CD4-positive, CD25-positive, alpha-beta regulatory T cell (primary cell): Measurements from ENCODE around the gene POLDIP3. TPM values are rescaled to one million over a fixed set of nuclear protein-coding genes. Genes with fewer than 3 reads are reported as not detected.
"Not testable (repeated sequence)": the region's sequence is repeated elsewhere in the genome, so short reads cannot be mapped to it uniquely, and the experiment has no call there.

Source experiments
- ATAC-seq, 2 donors: fragments of 150-1000 bp; cut with Tn5 transposase; one replicate each; pipeline ENCODE4 v1.10.0; 2021; ENCODE audit warnings: low read depth in 2 of 2, moderate number of reproducible peaks in 2 of 2, moderate library complexity in 1 of 2
- DNase-seq, 3 donors: peaks; one replicate each; pipeline versions ENCODE4 v3.0.0 to v3.0.0-alpha.2; 2012 to 2022; ENCODE audit warnings: mixed read lengths in 1 of 3
- H3K27ac ChIP-seq: one replicate; pipeline ENCODE4 v1.7.0; 2013; ENCODE audit warnings: mild to moderate bottlenecking, low read length; ENCODE audit not compliant: insufficient read depth, poor library complexity, severe bottlenecking
- H3K27me3 ChIP-seq: one replicate; pipeline ENCODE4 v1.7.0; 2013; ENCODE audit warnings: low read length; ENCODE audit not compliant: control insufficient read depth, insufficient read depth
- H3K36me3 ChIP-seq: one replicate; pipeline ENCODE4 v1.7.0; 2013; ENCODE audit warnings: mild to moderate bottlenecking, low read length, moderate library complexity; ENCODE audit not compliant: control insufficient read depth, insufficient read depth
- H3K4me1 ChIP-seq: 2 replicates; pipeline ENCODE4 v1.7.0; 2013; ENCODE audit warnings: mild to moderate bottlenecking, low read length; ENCODE audit not compliant: insufficient read depth, control insufficient read depth, poor library complexity, severe bottlenecking
- H3K4me3 ChIP-seq: one replicate; pipeline ENCODE4 v1.7.0; 2013; ENCODE audit warnings: low read depth, mild to moderate bottlenecking, low read length, moderate library complexity
- H3K9me3 ChIP-seq, 2 experiments: 1 replicate in 1 of 2; 2 replicates in 1 of 2; pipeline ENCODE4 v1.7.0; 2013; ENCODE audit warnings: low read length in 2 of 2, mild to moderate bottlenecking in 1 of 2, moderate library complexity in 1 of 2; ENCODE audit not compliant: control insufficient read depth in 2 of 2
- H3K27ac Mint-ChIP-seq, 3 donors: one replicate each; pipeline ENCODE4 v1.8.0; 2020 to 2022; ENCODE audit warnings: mild to moderate bottlenecking in 3 of 3, mixed read lengths in 3 of 3, moderate library complexity in 2 of 3
- H3K27me3 Mint-ChIP-seq: one replicate; pipeline ENCODE4 v1.8.0; 2022; ENCODE audit warnings: mild to moderate bottlenecking, mixed read lengths
- H3K36me3 Mint-ChIP-seq: one replicate; pipeline ENCODE4 v1.8.0; 2020; ENCODE audit warnings: mixed read lengths
- H3K4me1 Mint-ChIP-seq, 4 donors: one replicate each; pipeline ENCODE4 v1.8.0; 2020 to 2022; ENCODE audit warnings: mixed read lengths in 4 of 4, mild to moderate bottlenecking in 1 of 4
- H3K4me3 Mint-ChIP-seq, 4 donors: one replicate each; pipeline ENCODE4 v1.8.0; 2020 to 2022; ENCODE audit warnings: mild to moderate bottlenecking in 4 of 4, mixed read lengths in 4 of 4, moderate library complexity in 3 of 4
- H3K9me3 Mint-ChIP-seq, 7 donors: one replicate each; pipeline ENCODE4 v1.8.0; 2020 to 2022; ENCODE audit warnings: mixed read lengths in 7 of 7, mild to moderate bottlenecking in 3 of 7, moderate library complexity in 2 of 7
- polyA plus RNA-seq, 4 donors: library from polyadenylated mRNA; unstranded; fragments of 300-500 nt; fragmentation: Illumina TruSeq; gene quantifications; one replicate each; pipeline ENCODE4 v1.2.3, GENCODE V29; 2021
- total RNA-seq: library from RNA; stranded (reverse); gene quantifications from one replicate; pipeline ENCODE4 v1.2.3, GENCODE V29; 2022

The POLDIP3 gene
- total and polyA plus RNA-seq, 5 donors from 2014 or later: 63.7 to 81.0 (median 73.0) TPM

GRCh38 chr22:42611051-42611450 is 3.6 kb downstream of the POLDIP3 start:
- H3K27me3 Mint-ChIP-seq: peaks cover 4% of the 10 kb centered on the region
- peaks cover 7 to 79% (median 50%) of the 10 kb centered on the region in 4 donors for H3K4me1 Mint-ChIP-seq
- Histone ChIP-seq H3K4me3 (no peak overlapping the region), H3K36me3 (peaks cover 25% of the 10 kb centered on the region), H3K27me3 (no peaks in the 10 kb centered on the region), H3K27ac (no peak overlapping the region), H3K9me3 (no peaks in the 10 kb centered on the region), H3K4me1 (peaks cover 58% of the 10 kb centered on the region)
- H3K4me3 Mint-ChIP-seq: peak overlapping the region in 3 of 4 donors; percentile 28 to 50 (median 38)
- ATAC-seq (no peak), DNase-seq (no peak)
- H3K9me3 Mint-ChIP-seq: no peaks in the 10 kb centered on the region
- H3K27ac Mint-ChIP-seq: peak overlapping the region in 1 of 3 donors; percentile 29
- H3K36me3 Mint-ChIP-seq: peaks cover 11% of the 10 kb centered on the region

GRCh38 chr22:42610186-42610585 is 4.5 kb downstream of the POLDIP3 start:
- no peak for ATAC-seq
- Mint-ChIP-seq H3K27me3 (peaks cover 4% of the 10 kb centered on the region), H3K4me1 (peaks cover 6 to 79% (median 47%) of the 10 kb centered on the region in 4 donors)

GRCh38 chr22:42608823-42609361 is 5.8 kb downstream of the POLDIP3 start:
- H3K4me3 Mint-ChIP-seq: peak overlapping the region in 1 of 4 donors; percentile 57
- Histone ChIP-seq H3K4me1 (peaks cover 46% of the 10 kb centered on the region), H3K36me3 (peaks cover 32% of the 10 kb centered on the region), H3K4me3 (no peak overlapping the region), H3K9me3 (no peaks in the 10 kb centered on the region), H3K27me3 (no peaks in the 10 kb centered on the region), H3K27ac (no peak overlapping the region)
- ATAC-seq (no peak), DNase-seq (no peak)
- no peaks in the 10 kb centered on the region for H3K9me3 Mint-ChIP-seq
- peaks cover 2% of the 10 kb centered on the region for H3K27me3 Mint-ChIP-seq
- H3K36me3 Mint-ChIP-seq: peaks cover 11% of the 10 kb centered on the region
- no peak overlapping the region for H3K27ac Mint-ChIP-seq
- H3K4me1 Mint-ChIP-seq: peaks cover 0 to 82% (median 45%) of the 10 kb centered on the region in 4 donors

More at GRCh38 chr22:42610186-42610585, 4.5 kb downstream of the POLDIP3 start:
- no peaks in the 10 kb centered on the region for H3K27me3 ChIP-seq
- Mint-ChIP-seq H3K36me3 (peaks cover 11% of the 10 kb centered on the region), H3K27ac (peak overlapping the region in 2 of 3 donors; percentile 48 to 81), H3K4me3 (peak overlapping the region in 3 of 4 donors; percentile 46 to 78 (median 57)), H3K9me3 (no peaks in the 10 kb centered on the region)
- peaks cover 31% of the 10 kb centered on the region for H3K36me3 ChIP-seq
- H3K4me1 ChIP-seq: peaks cover 50% of the 10 kb centered on the region
- H3K27ac ChIP-seq: no peak overlapping the region
- DNase-seq: no peak
- no peaks in the 10 kb centered on the region for H3K9me3 ChIP-seq
- no peak overlapping the region for H3K4me3 ChIP-seq

GRCh38 chr22:42608136-42608822 is 6.4 kb downstream of the POLDIP3 start:
- Mint-ChIP-seq H3K36me3 (peaks cover 11% of the 10 kb centered on the region), H3K27ac (no peak overlapping the region), H3K4me1 (peaks cover 0 to 80% (median 43%) of the 10 kb centered on the region in 4 donors), H3K9me3 (no peaks in the 10 kb centered on the region), H3K27me3 (no peaks in the 10 kb centered on the region), H3K4me3 (peak overlapping the region in 2 of 4 donors; percentile 51 to 57)
- no peaks in the 10 kb centered on the region for H3K9me3 ChIP-seq
- no peak for DNase-seq
- no peaks in the 10 kb centered on the region for H3K27me3 ChIP-seq
- no peak for ATAC-seq
- H3K4me3 ChIP-seq: no peak overlapping the region
- peaks cover 36% of the 10 kb centered on the region for H3K36me3 ChIP-seq
- no peak overlapping the region for H3K27ac ChIP-seq
- H3K4me1 ChIP-seq: peaks cover 40% of the 10 kb centered on the region

GRCh38 chr22:42607641-42608040 is 7.0 kb downstream of the POLDIP3 start:
- H3K27me3 Mint-ChIP-seq, H3K36me3 Mint-ChIP-seq: not testable (repeated sequence)
- H3K36me3 ChIP-seq: peaks cover 40% of the 10 kb centered on the region

GRCh38 chr22:42604403-42604802 is 10.3 kb downstream of the POLDIP3 start:
- H3K27ac Mint-ChIP-seq: no peak overlapping the region
- no peak overlapping the region for H3K4me3 Mint-ChIP-seq
- no peaks in the 10 kb centered on the region for H3K27me3 Mint-ChIP-seq
- H3K4me1 Mint-ChIP-seq: peaks cover 0 to 57% (median 23%) of the 10 kb centered on the region in 4 donors
- H3K4me1 ChIP-seq: peaks cover 4% of the 10 kb centered on the region
- H3K27me3 ChIP-seq: no peaks in the 10 kb centered on the region
- no peak for DNase-seq
- no peak for ATAC-seq
- no peak overlapping the region for H3K4me3 ChIP-seq
- H3K9me3 ChIP-seq: no peaks in the 10 kb centered on the region
- peaks cover 21% of the 10 kb centered on the region for H3K36me3 Mint-ChIP-seq
- no peaks in the 10 kb centered on the region for H3K9me3 Mint-ChIP-seq
- H3K27ac ChIP-seq: no peak overlapping the region
- H3K36me3 ChIP-seq: peaks cover 55% of the 10 kb centered on the region

More at GRCh38 chr22:42607641-42608040, 7.0 kb downstream of the POLDIP3 start:
- H3K27me3 ChIP-seq, H3K9me3 Mint-ChIP-seq, H3K27ac Mint-ChIP-seq, H3K27ac ChIP-seq, DNase-seq, H3K4me3 Mint-ChIP-seq, ATAC-seq, H3K9me3 ChIP-seq, H3K4me3 ChIP-seq: not testable (repeated sequence)
- peaks cover 0 to 80% (median 39%) of the 10 kb centered on the region in 4 donors for H3K4me1 Mint-ChIP-seq
- peaks cover 34% of the 10 kb centered on the region for H3K4me1 ChIP-seq

GRCh38 chr22:42603427-42603826 is 11.3 kb downstream of the POLDIP3 start:
- ATAC-seq (no peak), DNase-seq (no peak)
- H3K4me3 ChIP-seq: no peak overlapping the region
- H3K36me3 Mint-ChIP-seq: peaks cover 26% of the 10 kb centered on the region
- peaks cover 59% of the 10 kb centered on the region for H3K36me3 ChIP-seq
- H3K27me3 ChIP-seq: no peaks in the 10 kb centered on the region
- no peaks in the 10 kb centered on the region for H3K4me1 ChIP-seq
- peak overlapping the region in 1 of 3 donors; percentile 71 for H3K27ac Mint-ChIP-seq
- no peaks in the 10 kb centered on the region for H3K27me3 Mint-ChIP-seq
- no peak overlapping the region for H3K27ac ChIP-seq
- H3K9me3 ChIP-seq: no peaks in the 10 kb centered on the region
- peaks cover 0 to 47% (median 19%) of the 10 kb centered on the region in 4 donors for H3K4me1 Mint-ChIP-seq
- H3K4me3 Mint-ChIP-seq: peak overlapping the region in 1 of 4 donors; percentile 15
- no peaks in the 10 kb centered on the region for H3K9me3 Mint-ChIP-seq
